ENCODE measurements around the gene ATP11A.
A peak's percentile ranks its signal among the peaks of the same experiment; 100 is the strongest.
"Not testable (repeated sequence)": the region's sequence is repeated elsewhere in the genome, so short reads cannot be mapped to it uniquely, and the experiment has no call there.

The ATP11A gene

DNA sequence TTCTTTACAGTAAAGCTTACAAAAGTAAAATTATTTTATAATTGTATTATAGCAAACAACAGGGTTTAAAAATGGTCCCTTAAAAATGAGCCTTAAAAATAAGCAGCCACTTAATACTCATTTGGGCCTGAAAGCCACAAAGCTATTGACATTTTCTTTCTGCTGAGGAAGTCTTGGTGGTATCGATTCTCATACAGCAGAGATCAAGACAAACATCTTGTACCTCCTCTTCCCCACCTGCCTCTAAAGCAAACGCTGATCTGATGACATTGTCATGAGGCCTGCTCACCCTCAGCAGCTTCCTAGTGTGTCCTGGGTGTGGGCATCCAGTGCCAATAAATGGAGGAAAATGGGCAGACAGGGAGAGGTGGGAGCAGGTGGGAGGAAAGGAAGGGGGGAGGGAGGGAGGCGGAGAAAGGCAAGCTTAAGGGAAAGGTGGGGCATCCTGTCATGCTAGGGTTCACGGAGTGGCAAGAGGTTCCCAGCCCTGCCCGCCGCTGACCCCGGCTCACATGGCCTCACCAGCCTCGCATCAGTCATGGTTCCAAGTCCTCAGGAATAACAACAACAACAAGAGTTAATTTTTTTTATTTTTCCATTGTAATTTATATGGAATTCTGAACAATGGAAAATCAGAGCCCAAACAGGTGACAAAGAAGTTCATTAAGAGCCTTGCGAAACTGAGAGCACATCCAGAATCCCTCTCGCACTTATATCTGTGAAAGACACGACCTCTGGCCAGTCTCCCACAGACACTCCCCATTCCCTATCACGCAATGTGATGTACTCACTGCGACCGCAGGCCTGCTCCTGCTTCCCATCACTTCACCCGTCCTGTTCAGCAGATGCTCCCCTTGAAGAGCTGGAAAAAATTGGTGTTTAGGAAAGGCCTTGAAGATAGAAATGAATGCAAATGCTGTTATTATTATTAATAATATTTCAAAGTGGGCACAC, 15.1 kb upstream of the ATP11A start:
- Histone ChIP-seq H3K4me3 (ENCODE audit: low read depth in 1 of 2, low read length in 2 of 2) (no peak overlapping the region), H3K9me3 (ENCODE audit: insufficient read depth, low read length, severe bottlenecking) (no peaks in the 10 kb centered on the region), H3K4me2 (ENCODE audit: insufficient read depth, low read length) (no peak overlapping the region), H3K79me2 (ENCODE audit: insufficient read depth, low read length) (no peaks in the 10 kb centered on the region), H2AFZ (ENCODE audit: low read depth, low read length) (no peak overlapping the region), H3K4me1 (ENCODE audit: insufficient read depth, low read length) (peaks cover 17% of the 10 kb centered on the region), H4K20me1 (ENCODE audit: insufficient read depth, low read length) (no peaks in the 10 kb centered on the region), H3K27ac (ENCODE audit: low read length) (no peak overlapping the region), H3K27me3 (ENCODE audit: insufficient read depth, low read length, poor library complexity) (no peaks in the 10 kb centered on the region), H3K36me3 (ENCODE audit: insufficient read depth, low read length) (no peaks in the 10 kb centered on the region), H3K9ac (ENCODE audit: low read depth, low read length) (no peak overlapping the region)
- ATAC-seq (ENCODE audit: insufficient read depth, low read depth) (0 out of 3 replicates have a peak, but pooled peaks have one; percentile 30), DNase-seq (peak; percentile 5)
- TF ChIP-seq, protein P1, sequence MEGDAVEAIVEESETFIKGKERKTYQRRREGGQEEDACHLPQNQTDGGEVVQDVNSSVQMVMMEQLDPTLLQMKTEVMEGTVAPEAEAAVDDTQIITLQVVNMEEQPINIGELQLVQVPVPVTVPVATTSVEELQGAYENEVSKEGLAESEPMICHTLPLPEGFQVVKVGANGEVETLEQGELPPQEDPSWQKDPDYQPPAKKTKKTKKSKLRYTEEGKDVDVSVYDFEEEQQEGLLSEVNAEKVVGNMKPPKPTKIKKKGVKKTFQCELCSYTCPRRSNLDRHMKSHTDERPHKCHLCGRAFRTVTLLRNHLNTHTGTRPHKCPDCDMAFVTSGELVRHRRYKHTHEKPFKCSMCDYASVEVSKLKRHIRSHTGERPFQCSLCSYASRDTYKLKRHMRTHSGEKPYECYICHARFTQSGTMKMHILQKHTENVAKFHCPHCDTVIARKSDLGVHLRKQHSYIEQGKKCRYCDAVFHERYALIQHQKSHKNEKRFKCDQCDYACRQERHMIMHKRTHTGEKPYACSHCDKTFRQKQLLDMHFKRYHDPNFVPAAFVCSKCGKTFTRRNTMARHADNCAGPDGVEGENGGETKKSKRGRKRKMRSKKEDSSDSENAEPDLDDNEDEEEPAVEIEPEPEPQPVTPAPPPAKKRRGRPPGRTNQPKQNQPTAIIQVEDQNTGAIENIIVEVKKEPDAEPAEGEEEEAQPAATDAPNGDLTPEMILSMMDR (IDR thresholded peaks at IDR 0.05; ENCODE audit: borderline replicate concordance, extremely low read depth, low read length, poor library complexity, severe bottlenecking) = no peak
- TF ChIP-seq EZH2 (IDR thresholded peaks at IDR 0.05; ENCODE audit: borderline replicate concordance, low read depth, low read length, severe bottlenecking) = no peak

DNA sequence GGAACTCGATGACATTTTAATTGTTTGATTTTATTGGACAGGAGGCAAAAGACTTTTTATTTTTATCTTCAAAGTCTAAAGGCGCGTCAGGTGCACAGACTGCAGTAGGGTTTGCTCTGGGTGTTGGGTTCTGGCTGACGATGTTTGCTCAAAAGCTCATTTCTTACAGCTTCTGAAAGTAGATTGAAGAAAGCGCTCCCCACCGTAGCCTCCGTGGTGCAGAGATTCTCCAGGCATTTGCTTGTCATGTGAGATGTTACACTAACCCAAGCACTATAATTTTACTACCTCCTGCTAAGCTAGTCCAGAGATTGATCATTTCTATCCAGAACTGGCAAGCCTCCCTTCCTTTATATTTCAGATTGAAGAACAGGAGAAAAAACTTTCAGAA, 14.5 kb upstream of the ATP11A start:
- Histone ChIP-seq H3K27ac (ENCODE audit: low read length) (no peak overlapping the region), H2AFZ (ENCODE audit: low read depth, low read length) (no peak overlapping the region), H4K20me1 (ENCODE audit: insufficient read depth, low read length) (no peaks in the 10 kb centered on the region), H3K27me3 (ENCODE audit: insufficient read depth, low read length, poor library complexity) (no peaks in the 10 kb centered on the region), H3K79me2 (ENCODE audit: insufficient read depth, low read length) (no peaks in the 10 kb centered on the region), H3K4me1 (ENCODE audit: insufficient read depth, low read length) (peaks cover 17% of the 10 kb centered on the region), H3K4me3 (ENCODE audit: low read depth in 1 of 2, low read length in 2 of 2) (no peak overlapping the region), H3K9me3 (ENCODE audit: insufficient read depth, low read length, severe bottlenecking) (no peaks in the 10 kb centered on the region), H3K36me3 (ENCODE audit: insufficient read depth, low read length) (no peaks in the 10 kb centered on the region), H3K9ac (ENCODE audit: low read depth, low read length) (no peak overlapping the region), H3K4me2 (ENCODE audit: insufficient read depth, low read length) (no peak overlapping the region)
- no peak for TF ChIP-seq EZH2 (IDR thresholded peaks at IDR 0.05; ENCODE audit: borderline replicate concordance, low read depth, low read length, severe bottlenecking)
- TF ChIP-seq, protein P1 (IDR thresholded peaks at IDR 0.05; ENCODE audit: borderline replicate concordance, extremely low read depth, low read length, poor library complexity, severe bottlenecking) = no peak
- no peak for ATAC-seq (ENCODE audit: insufficient read depth, low read depth)
- DNase-seq = no peak

DNA sequence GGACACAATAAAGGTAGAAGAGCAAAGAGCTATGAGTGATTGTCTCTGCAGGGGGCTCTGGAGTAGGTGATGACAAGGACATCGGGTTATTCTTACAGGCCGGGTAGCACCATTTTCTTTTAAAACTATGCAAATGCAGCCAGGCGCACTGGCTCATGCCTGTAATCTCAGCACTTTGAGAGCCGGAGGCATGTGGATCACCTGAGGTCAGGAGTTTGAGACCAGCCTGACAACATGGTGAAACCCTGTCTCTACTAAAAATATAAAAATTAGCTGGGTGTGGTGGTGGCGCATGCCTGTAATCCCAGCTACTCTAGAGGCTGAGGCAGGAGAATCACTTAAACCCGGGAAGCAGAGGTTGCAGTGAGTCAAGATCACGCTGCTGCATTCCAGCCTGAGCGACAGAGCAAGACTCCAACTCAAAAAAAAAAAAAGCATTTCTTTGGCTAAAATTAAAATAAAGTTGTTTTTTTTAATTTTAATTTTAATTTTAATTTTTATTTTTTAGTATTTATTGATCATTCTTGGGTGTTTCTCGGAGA, 12.3 kb upstream of the ATP11A start:
- H3K27me3 ChIP-seq (ENCODE audit: insufficient read depth, low read length, poor library complexity); H3K4me3 ChIP-seq (ENCODE audit: low read depth in 1 of 2, low read length in 2 of 2); H3K9me3 ChIP-seq (ENCODE audit: insufficient read depth, low read length, severe bottlenecking); H3K4me2 ChIP-seq (ENCODE audit: insufficient read depth, low read length); H2AFZ ChIP-seq (ENCODE audit: low read depth, low read length); ATAC-seq (ENCODE audit: insufficient read depth, low read depth); H3K27ac ChIP-seq (ENCODE audit: low read length); H3K36me3 ChIP-seq (ENCODE audit: insufficient read depth, low read length); H4K20me1 ChIP-seq (ENCODE audit: insufficient read depth, low read length); H3K79me2 ChIP-seq (ENCODE audit: insufficient read depth, low read length); DNase-seq; H3K9ac ChIP-seq (ENCODE audit: low read depth, low read length): not testable (repeated sequence)
- H3K4me1 ChIP-seq (ENCODE audit: insufficient read depth, low read length) = peaks cover 17% of the 10 kb centered on the region

DNA sequence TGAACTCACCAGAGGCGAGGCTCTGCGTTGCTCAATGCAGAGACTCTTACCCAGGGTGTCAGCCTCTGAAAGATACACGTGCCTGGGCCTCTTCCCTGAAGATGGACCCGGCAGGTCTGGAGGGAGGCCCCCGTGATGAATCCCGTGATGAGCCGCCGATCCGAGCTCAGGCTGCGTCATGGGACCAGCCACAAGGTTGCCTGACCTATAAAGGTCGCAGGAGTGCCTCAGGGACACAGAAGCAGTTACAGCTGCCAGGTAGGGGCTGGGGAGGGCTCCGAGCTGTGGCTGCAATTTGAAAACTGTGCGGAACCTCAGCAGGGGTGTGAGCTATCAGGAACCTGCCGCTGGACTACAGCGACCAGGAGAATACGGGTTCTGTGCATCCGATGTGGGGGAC, 10.5 kb upstream of the ATP11A start:
- no peak overlapping the region for H2AFZ ChIP-seq (ENCODE audit: low read depth, low read length)
- H4K20me1 ChIP-seq (ENCODE audit: insufficient read depth, low read length) = no peaks in the 10 kb centered on the region
- H3K4me2 ChIP-seq (ENCODE audit: insufficient read depth, low read length) = no peak overlapping the region
- H3K4me1 ChIP-seq (ENCODE audit: insufficient read depth, low read length) = 0 out of 2 replicates have a peak, but pooled peaks cover 2% of the 10 kb centered on the region
- no peak overlapping the region for H3K4me3 ChIP-seq (ENCODE audit: low read depth in 1 of 2, low read length in 2 of 2)
- ATAC-seq (ENCODE audit: insufficient read depth, low read depth) (no peak), DNase-seq (no peak)
- no peak for TF ChIP-seq EZH2 (IDR thresholded peaks at IDR 0.05; ENCODE audit: borderline replicate concordance, low read depth, low read length, severe bottlenecking)
- H3K27ac ChIP-seq (ENCODE audit: low read length) = no peak overlapping the region
- H3K27me3 ChIP-seq (ENCODE audit: insufficient read depth, low read length, poor library complexity) = no peaks in the 10 kb centered on the region
- no peaks in the 10 kb centered on the region for H3K79me2 ChIP-seq (ENCODE audit: insufficient read depth, low read length)
- no peaks in the 10 kb centered on the region for H3K9me3 ChIP-seq (ENCODE audit: insufficient read depth, low read length, severe bottlenecking)
- H3K36me3 ChIP-seq (ENCODE audit: insufficient read depth, low read length) = no peaks in the 10 kb centered on the region
- H3K9ac ChIP-seq (ENCODE audit: low read depth, low read length) = no peak overlapping the region

Measured in DND-41 (cell line).